ENCODE data around the gene KLHL7. TPM values are rescaled to one million over a fixed set of nuclear protein-coding genes. Genes with fewer than 3 reads are reported as not detected.

The KLHL7 gene, protein sequence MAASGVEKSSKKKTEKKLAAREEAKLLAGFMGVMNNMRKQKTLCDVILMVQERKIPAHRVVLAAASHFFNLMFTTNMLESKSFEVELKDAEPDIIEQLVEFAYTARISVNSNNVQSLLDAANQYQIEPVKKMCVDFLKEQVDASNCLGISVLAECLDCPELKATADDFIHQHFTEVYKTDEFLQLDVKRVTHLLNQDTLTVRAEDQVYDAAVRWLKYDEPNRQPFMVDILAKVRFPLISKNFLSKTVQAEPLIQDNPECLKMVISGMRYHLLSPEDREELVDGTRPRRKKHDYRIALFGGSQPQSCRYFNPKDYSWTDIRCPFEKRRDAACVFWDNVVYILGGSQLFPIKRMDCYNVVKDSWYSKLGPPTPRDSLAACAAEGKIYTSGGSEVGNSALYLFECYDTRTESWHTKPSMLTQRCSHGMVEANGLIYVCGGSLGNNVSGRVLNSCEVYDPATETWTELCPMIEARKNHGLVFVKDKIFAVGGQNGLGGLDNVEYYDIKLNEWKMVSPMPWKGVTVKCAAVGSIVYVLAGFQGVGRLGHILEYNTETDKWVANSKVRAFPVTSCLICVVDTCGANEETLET
- 34.2 and 37.7 TPM in 2 replicates for total RNA-seq

DNA sequence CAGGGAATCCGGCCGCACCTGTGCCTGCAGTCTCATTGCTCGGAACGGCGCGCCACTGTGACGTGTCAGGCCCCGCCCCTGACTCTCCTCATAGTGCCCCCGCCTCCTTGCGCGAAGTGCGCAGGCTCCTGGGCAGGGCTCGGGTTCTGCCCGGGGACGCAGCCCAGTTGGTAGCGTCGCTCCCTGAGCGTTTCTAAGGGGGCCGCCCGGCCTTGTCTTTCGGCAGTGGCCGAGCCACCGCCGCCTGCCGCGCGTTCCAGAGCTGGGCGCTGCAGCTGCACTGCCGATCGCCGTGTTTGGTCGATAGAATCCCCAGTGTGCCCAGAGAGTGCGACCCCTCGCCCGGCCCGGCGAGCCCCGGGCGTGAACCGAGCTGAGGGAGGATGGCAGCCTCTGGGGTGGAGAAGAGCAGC lies at the start of gene KLHL7:
KLHL7 (plus strand) TSS at position 142 of the 413 bp plus-strand sequence; CDS start at position 384, 242 bp downstream.
- peak; percentile 68 for DNase-seq (ENCODE audit: low read depth, low spot score)

DNA sequence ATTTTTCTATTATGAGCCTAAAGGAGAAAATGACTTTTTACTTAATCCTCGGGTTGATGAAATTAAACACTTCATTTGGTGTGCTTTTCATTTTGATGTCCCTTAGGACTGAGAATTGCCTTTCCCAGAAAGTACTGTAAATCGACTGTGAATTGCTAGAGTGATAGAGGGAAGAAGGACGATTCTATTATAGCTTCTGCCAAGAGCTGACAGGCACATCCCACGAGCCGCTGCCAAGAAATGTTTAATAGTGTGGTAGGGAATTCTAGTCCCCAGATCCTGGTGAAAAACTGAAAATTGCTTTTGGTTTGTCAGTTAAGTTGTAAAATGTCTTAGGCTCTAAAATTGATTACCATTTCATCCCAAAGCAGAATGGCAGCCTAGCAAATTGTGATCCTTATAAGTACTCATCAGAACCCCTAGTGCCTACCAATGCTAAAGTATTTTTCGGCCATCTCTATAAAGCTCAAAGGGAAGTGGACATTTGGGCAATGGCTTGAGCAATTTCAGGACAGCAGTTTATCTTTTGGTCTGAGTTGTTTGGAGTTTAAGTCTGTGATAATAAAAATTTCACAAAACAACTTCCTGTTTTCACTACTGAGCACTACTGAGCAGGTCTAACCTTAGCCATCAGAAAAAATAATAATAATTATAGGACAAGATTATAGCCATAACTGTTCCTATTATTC lies 47.0 kb upstream of the KLHL7 start:
- no peak for DNase-seq (ENCODE audit: low read depth, low spot score)

DNA sequence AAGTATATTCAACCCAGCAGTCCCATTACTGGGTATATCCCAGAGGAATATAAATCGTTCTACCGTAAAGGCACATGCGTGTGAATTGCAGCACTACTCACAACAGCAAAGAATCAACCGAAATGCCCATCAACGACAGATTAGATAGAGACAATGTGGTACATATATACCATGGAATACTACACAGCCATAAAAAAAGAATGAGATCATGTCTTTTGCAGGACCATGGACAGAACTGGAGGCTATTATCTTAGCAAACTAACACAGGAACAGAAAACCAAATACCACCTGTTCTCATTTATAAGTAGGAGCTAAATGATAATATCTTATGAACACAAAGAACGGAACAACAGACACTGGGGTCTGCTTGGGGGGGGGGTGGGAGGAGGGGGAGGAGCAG lies 44.3 kb upstream of the KLHL7 start:
- DNase-seq (ENCODE audit: low read depth, low spot score), result no peak

DNA sequence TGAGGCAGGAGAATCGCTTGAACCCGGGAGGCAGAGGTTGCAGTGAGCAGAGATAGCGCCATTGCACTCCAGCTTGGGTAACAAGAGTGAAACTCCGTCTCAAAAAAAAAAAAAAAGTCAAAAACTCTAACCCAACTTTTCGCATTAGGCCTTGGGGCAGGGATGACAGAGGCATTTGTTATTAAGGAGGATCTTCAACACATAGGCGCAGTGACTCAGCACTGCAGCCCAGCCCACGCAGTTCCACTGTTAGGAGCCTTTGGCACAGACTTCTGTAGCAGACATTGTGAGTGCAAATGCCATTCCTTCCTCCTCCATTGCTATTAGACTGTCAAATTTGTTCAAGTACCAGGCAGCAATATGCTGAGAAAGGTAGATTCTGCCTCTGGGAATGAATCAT lies 43.1 kb upstream of the KLHL7 start:
- DNase-seq (ENCODE audit: low read depth, low spot score), result no peak

DNA sequence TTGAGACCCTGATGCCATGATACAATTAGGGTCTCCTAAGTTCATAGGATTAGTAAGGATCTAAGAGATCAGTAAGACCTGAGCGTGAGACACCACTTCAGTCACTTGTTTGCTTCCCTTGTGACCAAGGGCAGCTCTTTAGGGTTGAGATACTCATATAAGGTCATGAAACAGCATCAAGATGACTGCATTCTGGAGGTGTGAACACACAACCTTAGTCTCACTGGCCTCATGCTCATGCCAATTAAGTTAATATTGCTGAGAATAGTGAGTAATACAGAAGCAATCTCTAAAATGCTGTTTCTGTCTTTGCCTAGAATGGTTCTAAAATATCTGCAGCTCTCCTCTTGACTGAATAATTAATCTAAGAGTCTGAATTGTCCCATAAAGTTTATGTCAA lies 39.6 kb upstream of the KLHL7 start:
- no peak for DNase-seq (ENCODE audit: low read depth, low spot score)

DNA sequence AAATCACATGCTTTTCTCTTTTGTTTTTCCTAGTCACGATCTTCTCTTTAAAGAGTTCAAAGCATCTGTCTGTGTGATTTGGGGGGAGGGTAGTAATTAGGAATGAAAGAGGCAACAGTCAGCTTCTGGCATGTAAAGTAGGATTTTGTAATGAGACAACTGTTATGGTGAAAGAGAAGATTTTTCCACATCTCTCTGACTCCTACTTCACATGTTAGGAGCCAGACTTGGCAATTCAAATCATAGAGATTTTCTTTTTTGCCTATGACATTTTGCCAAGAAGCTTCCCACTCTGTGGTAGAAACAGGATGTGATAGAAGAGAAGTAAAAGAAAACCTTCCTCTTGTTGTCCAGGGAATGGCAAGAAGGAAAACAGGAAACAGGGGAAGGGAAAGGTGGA lies 38.3 kb upstream of the KLHL7 start:
- no peak for DNase-seq (ENCODE audit: low read depth, low spot score)

DNA sequence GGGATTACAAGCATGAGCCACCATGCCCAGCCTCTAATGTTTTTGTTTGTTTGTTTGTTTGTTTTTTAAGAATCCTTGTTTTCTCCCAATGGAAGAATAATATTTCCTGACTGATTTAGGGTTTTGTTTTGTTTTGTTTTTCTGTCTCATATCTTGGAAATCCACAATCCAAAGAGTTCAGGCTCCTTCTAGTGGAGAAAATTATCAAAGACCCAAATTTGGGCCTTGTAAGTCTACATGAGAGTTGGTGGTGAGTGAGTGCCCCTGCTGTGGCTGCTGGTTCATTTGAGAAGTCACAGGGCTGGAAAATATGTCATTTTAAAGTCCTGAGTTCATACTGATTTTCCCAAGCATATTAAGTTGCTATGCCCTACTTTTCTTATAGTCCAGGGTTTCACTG lies 33.5 kb upstream of the KLHL7 start:
- no peak for DNase-seq (ENCODE audit: low read depth, low spot score)

DNA sequence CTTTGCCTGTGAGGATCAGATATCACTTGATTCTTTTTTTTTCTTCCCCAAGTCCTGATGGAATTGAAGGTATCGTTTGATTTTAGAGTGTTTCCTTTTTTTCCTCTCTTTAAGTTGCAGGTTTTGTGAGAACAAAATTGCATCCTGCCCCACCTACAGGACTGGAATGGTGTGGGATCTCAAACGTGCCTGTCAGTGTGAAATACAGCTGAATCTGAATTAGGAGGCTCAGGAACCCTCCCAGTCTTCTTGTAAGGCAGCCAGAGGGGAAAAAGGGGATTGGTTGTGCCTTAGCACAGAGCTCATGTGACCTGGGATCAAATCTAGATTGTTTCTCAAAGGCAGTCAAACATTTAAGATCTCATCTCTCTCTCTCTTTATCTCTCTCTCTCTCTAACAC lies 32.7 kb upstream of the KLHL7 start:
- DNase-seq (ENCODE audit: low read depth, low spot score), result no peak

DNA sequence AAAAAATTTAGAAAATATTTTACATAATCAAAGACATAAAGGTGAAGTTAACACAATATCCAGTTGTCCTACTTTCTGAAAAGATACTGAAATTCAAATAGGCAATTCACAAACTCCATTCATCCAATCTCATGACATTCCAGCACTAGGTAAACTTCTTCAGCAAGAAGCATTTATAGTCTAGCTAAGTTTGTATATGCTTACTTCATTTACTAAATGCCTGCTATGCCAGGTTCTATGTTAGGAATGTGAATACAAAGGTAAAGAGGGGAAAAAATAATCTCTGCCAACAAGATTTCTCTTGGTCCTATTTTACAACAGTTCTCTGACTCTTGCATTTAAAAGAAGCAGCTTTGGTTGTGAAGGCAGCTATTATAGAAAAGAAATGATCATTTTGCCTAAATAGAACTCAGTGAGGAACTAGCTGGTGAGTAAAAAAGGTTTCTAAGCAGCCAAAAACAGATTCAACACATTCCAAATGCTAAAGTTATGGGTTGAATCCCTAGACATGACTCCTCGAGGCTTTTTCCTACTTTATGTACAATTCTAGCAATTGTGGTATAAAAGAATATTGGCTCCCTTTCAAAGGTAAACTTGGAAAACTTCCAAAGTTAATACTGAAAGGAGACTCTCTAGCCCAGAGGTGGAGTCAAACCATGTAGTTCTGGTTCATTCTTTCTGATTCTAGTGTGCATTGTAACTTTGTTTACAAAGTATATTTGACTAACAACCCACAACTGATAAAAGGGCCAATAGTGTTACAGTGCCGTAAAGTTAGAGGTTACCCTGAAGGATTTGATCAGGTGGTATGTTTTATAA lies 30.9 kb upstream of the KLHL7 start:
- no peak for DNase-seq (ENCODE audit: low read depth, low spot score)

DNA sequence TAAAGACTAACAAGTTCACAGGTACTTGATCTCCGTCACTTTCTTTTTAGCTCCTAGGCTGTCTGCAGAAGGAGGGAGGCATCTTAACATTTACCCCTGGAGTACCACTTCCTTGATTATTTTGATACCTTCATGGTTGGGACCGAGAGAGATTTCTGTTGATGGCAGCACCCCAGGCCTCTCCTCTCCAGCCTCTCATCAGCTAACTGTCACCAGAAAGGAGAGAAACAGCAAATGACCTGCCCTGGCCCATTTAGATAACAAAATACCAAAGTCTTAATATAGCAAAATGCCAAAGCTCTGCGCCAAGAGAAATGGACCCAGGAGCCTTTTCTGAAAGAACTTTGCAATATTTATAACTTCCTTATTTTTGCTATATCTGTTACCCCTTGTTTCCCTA lies 30.0 kb upstream of the KLHL7 start:
- DNase-seq (ENCODE audit: low read depth, low spot score), result no peak

DNA sequence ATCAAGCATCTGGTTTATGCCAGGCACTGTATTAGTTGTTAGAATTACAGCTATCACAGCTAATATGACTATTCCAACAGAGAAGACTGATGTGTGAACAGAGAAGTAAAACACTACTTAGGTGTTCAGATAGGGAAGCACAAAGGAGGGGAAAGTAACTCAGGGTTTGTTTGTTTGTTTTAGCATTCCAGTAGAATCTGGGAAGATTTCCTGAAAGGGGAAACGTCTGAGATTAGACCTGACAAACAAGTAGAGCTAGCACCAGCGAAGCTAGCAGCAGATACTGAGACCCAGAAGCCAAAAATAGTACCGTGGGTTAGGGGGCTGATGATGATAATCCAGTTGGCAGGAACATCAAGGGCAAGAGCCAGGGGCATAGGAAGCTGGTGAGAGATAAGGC lies 28.8 kb upstream of the KLHL7 start:
- DNase-seq (ENCODE audit: low read depth, low spot score), result no peak

DNA sequence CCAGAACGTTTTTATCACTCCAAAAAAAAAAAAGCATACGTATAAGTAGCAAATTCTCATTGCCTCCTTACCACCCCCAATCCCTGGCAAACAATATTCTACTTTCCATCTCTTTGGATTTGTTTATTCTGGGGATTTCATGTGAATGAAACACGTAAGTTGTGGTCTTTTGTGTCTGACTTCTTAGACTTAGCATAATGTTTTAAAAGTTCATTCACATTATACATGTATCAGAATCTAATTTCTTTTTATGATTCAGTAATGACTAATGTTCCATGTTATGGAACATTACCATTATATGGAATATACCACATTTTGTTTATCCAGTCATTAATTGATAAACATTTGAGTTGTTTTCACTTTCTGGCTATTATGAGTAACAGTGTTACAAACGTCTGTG lies 12.5 kb upstream of the KLHL7 start:
- DNase-seq (ENCODE audit: low read depth, low spot score), result no peak

DNA sequence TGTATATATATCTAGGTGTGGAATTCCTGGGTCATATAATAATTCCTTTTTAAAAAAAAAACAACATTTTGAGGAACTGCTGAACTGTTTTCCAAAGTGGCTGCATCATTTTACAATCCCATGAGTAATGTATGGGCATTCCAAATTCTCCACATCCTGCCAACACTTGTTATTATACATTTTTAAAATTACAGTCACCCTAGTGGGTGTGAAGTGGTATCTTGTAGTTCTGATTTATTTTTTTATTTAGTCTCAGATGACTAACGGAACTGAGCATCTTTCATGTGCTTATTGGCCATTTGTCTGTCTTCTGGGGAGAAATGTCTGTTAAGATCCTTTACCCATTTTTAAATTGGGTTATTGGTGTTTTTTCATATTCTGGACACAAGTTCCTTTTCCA lies 12.0 kb upstream of the KLHL7 start:
- DNase-seq (ENCODE audit: low read depth, low spot score), result no peak

DNA sequence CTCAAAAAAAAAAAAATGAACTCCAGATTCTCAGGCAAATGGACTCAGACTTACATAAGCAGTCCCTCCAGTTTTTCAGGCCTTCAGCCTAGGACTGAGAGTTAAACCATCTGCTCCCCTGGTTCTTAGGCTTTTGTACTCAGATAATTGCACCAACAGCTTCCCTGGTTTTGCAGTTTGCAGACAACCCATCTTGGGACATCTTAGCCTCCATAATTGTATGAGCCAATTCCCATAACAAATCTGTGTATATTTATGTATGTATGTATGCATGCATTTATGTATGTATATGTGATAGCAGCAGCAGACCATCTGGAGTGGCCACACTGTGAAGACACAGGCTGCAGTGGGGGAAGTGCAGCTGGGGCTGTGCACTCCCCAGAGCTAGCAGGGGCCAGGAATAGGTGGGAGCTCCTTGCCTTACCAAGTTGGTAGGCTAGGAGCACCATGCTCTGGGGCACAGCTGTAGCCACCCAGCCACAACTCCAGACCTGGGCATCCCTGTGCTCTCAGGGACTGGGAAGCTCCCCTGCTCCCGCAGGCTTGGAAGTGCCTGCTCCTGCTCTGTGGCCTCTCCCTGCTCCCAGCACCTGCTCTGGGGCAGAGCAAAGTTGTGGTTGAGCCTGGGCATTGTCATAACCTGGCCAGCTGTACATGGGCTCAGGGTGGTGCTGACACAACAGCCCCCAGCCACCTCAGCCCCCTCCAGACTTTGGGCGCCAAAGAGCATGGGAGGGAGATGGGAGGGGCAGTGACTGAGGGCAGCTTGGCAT lies 8.9 kb upstream of the KLHL7 start:
- no peak for DNase-seq (ENCODE audit: low read depth, low spot score)

DNA sequence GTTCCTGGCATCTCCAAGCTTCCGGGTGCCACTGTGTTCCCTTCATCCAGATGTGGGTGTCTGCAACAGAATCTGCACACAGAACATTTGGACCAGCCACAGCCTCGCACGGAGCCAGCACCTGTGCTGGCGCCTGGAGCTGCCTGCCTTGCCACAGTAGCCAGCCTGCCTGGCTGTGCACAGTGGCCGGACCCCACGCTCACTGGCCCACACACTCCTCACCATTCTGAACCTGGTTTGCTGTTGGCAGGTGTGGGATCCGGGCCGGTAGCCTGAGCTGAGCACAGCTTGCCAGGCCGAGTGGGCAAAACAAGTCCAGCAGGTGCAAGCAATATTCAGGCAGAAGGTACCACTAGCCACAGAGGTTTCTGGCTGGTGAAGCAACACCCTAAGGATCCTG lies 7.6 kb upstream of the KLHL7 start:
- DNase-seq (ENCODE audit: low read depth, low spot score), result no peak

DNA sequence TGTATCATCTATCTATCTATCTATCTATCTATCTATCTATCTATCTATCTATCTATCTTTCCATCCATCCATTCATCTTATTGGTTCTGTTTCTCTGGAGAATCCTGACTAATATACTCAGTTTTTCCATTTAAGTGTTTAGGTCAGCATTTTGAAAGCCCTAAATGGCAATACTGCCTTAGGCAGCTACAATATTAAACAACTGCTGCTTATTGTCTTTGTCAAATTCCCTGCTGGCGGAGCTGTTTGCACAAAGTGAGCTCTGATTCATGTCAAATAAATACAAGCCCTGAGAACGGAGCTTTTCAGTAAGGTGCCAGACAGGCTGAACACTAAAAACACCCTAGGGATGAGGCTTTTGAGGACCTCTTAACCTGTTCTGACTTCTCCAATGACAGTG lies 7.1 kb upstream of the KLHL7 start:
- no peak for DNase-seq (ENCODE audit: low read depth, low spot score)

DNA sequence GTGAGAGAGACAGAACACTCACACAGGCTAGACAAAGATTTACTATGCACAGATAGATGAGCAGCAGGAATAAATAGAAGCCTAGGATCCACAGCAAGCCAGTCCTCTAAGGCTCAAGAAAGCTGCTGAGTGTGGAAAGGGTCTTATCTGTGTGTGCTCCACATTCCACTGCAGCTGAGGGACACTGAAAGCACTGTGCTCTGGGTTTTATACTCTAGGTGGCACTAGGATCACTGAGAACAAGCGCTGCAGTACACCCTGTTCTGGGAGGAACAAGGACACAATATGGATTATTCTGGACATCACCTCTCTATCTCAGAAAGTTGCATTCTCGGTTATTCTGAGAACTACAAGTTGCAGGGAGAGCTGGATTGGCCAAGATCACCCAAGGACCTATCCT lies 4.9 kb upstream of the KLHL7 start:
- no peak for DNase-seq (ENCODE audit: low read depth, low spot score)

DNA sequence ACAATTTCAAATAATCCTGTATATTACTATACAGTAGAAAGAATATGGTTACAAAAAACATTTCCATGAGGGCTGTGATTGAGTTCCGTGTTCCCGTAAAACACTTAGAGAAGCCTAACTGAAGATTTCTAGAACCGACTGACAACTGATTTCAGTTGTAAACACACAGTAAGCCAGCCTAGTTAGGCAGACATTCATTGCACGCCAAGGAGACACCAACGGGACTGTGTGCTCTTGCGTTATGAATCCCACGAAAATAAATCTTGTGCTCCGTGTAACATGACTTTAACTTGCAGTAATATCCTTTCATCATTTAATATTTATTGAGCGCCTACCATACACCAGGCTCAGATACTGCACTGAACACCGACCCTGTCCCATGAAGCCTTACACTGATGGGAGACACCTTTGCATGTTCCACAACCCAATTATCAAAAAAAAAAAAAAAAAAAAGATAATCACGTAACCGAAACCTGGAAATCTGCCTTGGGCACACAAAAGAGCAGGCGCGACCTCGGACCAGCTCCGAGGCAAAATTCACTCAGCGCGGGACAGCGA lies 420 bp upstream of the KLHL7 start:
- no peak for DNase-seq (ENCODE audit: low read depth, low spot score)

DNA sequence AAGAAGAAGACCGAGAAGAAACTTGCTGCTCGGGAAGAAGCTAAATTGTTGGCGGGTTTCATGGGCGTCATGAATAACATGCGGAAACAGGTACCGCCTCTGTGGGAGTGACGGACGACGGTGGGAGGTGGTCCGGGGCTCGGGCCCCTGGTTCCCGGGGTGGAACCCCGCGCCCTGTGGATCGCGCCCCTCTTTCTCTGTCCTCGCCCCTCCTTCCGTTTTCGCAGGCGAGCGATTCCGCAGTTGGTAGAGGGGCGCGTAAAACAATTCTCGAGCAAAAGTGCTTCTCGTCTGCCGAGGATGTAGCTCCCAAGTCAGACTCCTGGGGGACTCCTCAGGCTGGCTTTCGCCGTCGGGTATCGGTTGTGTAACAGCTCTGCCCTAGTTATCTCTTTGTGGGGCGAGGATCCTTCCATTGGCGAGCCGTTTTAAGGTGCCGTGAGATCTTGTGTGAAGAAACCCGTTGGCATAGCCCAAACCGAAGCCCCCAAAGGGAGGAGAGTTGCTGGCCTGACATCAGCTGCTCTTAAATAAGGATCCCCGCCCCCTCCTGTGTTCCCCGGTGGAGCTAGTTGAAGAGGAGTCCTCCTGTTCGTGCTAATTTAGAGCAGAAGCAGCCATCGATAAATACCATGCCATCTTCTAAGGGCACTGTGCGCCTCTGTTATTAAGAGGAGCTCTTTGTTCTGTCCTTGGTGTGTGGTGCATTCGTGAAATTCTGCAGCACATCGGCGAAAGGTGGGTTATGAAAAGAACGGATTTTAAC lies 655 bp downstream of the KLHL7 start:
- no peak for DNase-seq (ENCODE audit: low read depth, low spot score)

Measured in pulmonary artery endothelial cell (primary cell).